ENCODE measurements around the gene ATP9B.

DNA sequence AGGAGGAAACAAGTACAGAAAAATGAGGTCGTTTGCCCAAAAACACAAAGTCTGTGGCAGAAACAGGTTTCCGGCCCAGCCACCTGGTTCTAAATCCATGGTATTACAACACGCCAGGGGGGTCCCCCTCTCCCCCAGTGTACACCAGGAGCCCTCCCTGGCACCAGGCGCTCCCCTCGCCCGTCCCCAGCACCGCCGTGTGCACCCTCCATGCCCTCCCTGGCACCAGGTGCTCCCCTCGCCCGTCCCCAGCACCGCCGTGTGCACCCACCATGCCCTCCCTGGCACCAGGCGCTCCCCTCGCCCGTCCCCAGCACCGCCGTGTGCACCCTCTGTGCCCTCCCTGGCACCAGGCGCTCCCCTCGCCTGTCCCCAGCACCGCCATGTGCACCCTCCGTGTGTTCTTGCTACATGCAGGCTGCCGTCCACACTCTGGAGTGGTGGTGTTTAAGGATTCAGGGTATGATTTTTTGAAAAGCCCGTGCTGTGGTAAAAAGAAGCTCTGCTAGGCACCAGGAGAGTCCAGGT, 266.7 kb downstream of the ATP9B start:
- TF ChIP-seq, protein P1, sequence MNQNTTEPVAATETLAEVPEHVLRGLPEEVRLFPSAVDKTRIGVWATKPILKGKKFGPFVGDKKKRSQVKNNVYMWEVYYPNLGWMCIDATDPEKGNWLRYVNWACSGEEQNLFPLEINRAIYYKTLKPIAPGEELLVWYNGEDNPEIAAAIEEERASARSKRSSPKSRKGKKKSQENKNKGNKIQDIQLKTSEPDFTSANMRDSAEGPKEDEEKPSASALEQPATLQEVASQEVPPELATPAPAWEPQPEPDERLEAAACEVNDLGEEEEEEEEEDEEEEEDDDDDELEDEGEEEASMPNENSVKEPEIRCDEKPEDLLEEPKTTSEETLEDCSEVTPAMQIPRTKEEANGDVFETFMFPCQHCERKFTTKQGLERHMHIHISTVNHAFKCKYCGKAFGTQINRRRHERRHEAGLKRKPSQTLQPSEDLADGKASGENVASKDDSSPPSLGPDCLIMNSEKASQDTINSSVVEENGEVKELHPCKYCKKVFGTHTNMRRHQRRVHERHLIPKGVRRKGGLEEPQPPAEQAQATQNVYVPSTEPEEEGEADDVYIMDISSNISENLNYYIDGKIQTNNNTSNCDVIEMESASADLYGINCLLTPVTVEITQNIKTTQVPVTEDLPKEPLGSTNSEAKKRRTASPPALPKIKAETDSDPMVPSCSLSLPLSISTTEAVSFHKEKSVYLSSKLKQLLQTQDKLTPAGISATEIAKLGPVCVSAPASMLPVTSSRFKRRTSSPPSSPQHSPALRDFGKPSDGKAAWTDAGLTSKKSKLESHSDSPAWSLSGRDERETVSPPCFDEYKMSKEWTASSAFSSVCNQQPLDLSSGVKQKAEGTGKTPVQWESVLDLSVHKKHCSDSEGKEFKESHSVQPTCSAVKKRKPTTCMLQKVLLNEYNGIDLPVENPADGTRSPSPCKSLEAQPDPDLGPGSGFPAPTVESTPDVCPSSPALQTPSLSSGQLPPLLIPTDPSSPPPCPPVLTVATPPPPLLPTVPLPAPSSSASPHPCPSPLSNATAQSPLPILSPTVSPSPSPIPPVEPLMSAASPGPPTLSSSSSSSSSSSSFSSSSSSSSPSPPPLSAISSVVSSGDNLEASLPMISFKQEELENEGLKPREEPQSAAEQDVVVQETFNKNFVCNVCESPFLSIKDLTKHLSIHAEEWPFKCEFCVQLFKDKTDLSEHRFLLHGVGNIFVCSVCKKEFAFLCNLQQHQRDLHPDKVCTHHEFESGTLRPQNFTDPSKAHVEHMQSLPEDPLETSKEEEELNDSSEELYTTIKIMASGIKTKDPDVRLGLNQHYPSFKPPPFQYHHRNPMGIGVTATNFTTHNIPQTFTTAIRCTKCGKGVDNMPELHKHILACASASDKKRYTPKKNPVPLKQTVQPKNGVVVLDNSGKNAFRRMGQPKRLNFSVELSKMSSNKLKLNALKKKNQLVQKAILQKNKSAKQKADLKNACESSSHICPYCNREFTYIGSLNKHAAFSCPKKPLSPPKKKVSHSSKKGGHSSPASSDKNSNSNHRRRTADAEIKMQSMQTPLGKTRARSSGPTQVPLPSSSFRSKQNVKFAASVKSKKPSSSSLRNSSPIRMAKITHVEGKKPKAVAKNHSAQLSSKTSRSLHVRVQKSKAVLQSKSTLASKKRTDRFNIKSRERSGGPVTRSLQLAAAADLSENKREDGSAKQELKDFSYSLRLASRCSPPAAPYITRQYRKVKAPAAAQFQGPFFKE (tag by site-specific recombination; IDR thresholded peaks at IDR 0.05; ENCODE audit: borderline replicate concordance) = no peak
- TF ChIP-seq ZNF530 (tag by site-specific recombination; IDR thresholded peaks at IDR 0.05; ENCODE audit: low read depth) (no peak), KLF16 (tag by site-specific recombination; IDR thresholded peaks at IDR 0.05) (no peak), SP3 (tag by site-specific recombination; IDR thresholded peaks at IDR 0.05) (no peak), ZNF664 (tag by site-specific recombination; IDR thresholded peaks at IDR 0.05) (no peak), ZNF837 (tag by site-specific recombination; IDR thresholded peaks at IDR 0.05) (no peak)

All from HEK293 (cell line).